Esophagus squamous epithelium (tissue), 5 donors: ENCODE data around the gene CSPG5. TPM values are rescaled to one million over a fixed set of nuclear protein-coding genes. Genes with fewer than 3 reads are reported as not detected.

Experiments used
- DNase-seq: peaks from one replicate; lab custom pipeline; 2025; lab: John Stamatoyannopoulos, UW
- H3K27ac ChIP-seq, 4 donors: fragments of 200-600 bp; sonication (generic); one replicate each; pipeline ENCODE4 v1.5.1; 2016 to 2019; ENCODE audit warnings: mild to moderate bottlenecking in 1 of 4
- H3K27me3 ChIP-seq, 4 donors: fragments of 200-600 bp; sonication (generic); 1 replicate in 3 of 4; 2 replicates in 1 of 4; pipeline versions ENCODE4 v1.5.1 to v1.6.0; 2017 to 2021; ENCODE audit warnings: antibody characterized with exemption in 1 of 4
- H3K36me3 ChIP-seq, 3 donors: fragments of 200-600 bp; sonication (generic); one replicate each; pipeline ENCODE4 v1.5.1; 2016 to 2019
- H3K4me1 ChIP-seq, 3 donors: fragments of 200-600 bp; sonication (generic); one replicate each; pipeline ENCODE4 v1.5.1; 2017 to 2019
- H3K4me3 ChIP-seq, 4 donors: fragments of 200-600 bp; sonication (generic); 1 replicate in 3 of 4; 2 replicates in 1 of 4; pipeline ENCODE4 v1.5.1; 2016 to 2019; ENCODE audit warnings: mild to moderate bottlenecking in 2 of 4, moderate library complexity in 1 of 4
- H3K9me3 ChIP-seq, 3 donors: fragments of 200-600 bp; sonication (generic); one replicate each; pipeline ENCODE4 v1.5.1; 2016 to 2019
- CTCF ChIP-seq, 6 experiments: fragments of 450-650 bp in 4 of 6; fragments of 200-600 bp in 2 of 6; sonication (generic) in 2 of 6; IDR thresholded peaks; one replicate each; pipeline ENCODE4 v1.5.1; 2016 to 2019; ENCODE audit warnings: antibody characterized with exemption in 6 of 6, mild to moderate bottlenecking in 4 of 6, moderate library complexity in 4 of 6
- POLR2A ChIP-seq, 4 donors: fragments of 450-650 bp; IDR thresholded peaks; one replicate each; pipeline ENCODE4 v1.6.1; 2017; ENCODE audit warnings: antibody characterized with exemption in 4 of 4, mild to moderate bottlenecking in 4 of 4, moderate library complexity in 3 of 4
- WGBS, 2 donors: methylation state at CpG; one replicate each; pipeline ENCODE4 v1.1.5; 2018; 5-methylcytosine and 5-hydroxymethylcytosine counted together
- intact Hi-C: fragments of 100-400 bp; cut with DNase I; formaldehyde crosslinking; loops from one replicate; pipeline ENCODE4 v1.15.0; 2022
- total RNA-seq, 4 donors: library from RNA; depleted of rRNA; stranded (reverse); fragments of >200 nt; gene quantifications; one replicate each; pipeline ENCODE4 v1.1.0, GENCODE V29; 2016
- donor health status: DM: yes; HTN: yes; CAD: no.

CSPG5 gene
- under 1 TPM in 3 of 4 donors, not detected in 1; 0.19 to 0.32 (median 0.31) TPM for total RNA-seq

GRCh38 chr3:47578691-47579632 lies at the start of gene CSPG5:
Gene CSPG5, minus strand, starts transcription at chr3:47578865. Its CDS starts 172 bp downstream, at chr3:47578693.
- Histone ChIP-seq H3K4me3 (peak within 1 kb of the TSS; percentile 57 to 84 (median 68)), H3K4me1 (peaks cover 10 to 22% (median 11%) of the 10 kb centered on the region in 3 donors), H3K27ac (no peak within 1 kb of the TSS), H3K36me3 (no peaks in the 10 kb centered on the region), H3K27me3 (peaks cover 0 to 52% (median 1%) of the 10 kb centered on the region in 4 donors), H3K9me3 (no peaks in the 10 kb centered on the region)
- no peak for TF ChIP-seq CTCF (IDR thresholded peaks at IDR 0.05)
- TF ChIP-seq POLR2A (IDR thresholded peaks at IDR 0.05) = no peak
- intact Hi-C loops = no loop called here
- no peak for DNase-seq
- 11% methylated on average over 7 to 21 of the region's 121 CpGs for WGBS, 2 donors

- Histone ChIP-seq H3K4me1 (no peaks in the 10 kb centered on the region), H3K27me3 (no peaks in the 10 kb centered on the region), H3K36me3 (peaks cover 0 to 100% (median 0%) of the 10 kb centered on the region in 3 donors), H3K4me3 (no peak overlapping the region), H3K27ac (no peak overlapping the region), H3K9me3 (no peaks in the 10 kb centered on the region)
- WGBS, 2 donors = 83 to 93% methylated on average over 6 of the region's 6 CpGs
- no peak for DNase-seq
- TF ChIP-seq CTCF (IDR thresholded peaks at IDR 0.05) (no peak), POLR2A (IDR thresholded peaks at IDR 0.05) (no peak)
- intact Hi-C loops = no loop called here
Observed at GRCh38 chr3:47628426-47628825, 49.8 kb upstream of the CSPG5 start.

GRCh38 chr3:47622671-47623461 lies 44.2 kb upstream of the CSPG5 start:
- Histone ChIP-seq H3K27me3 (no peaks in the 10 kb centered on the region), H3K36me3 (peaks cover 7 to 100% (median 9%) of the 10 kb centered on the region in 3 donors), H3K27ac (no peak overlapping the region), H3K9me3 (no peaks in the 10 kb centered on the region), H3K4me1 (no peaks in the 10 kb centered on the region), H3K4me3 (no peak overlapping the region)
- WGBS, 2 donors = 70 to 92% methylated on average over 3 of the region's 3 CpGs
- intact Hi-C loops = no loop called here
- no peak for DNase-seq
- TF ChIP-seq POLR2A (IDR thresholded peaks at IDR 0.05) = no peak
- TF ChIP-seq CTCF (IDR thresholded peaks at IDR 0.05) = no peak

GRCh38 chr3:47617086-47618010 lies 38.7 kb upstream of the CSPG5 start:
- Histone ChIP-seq H3K36me3 (peaks cover 7 to 96% (median 9%) of the 10 kb centered on the region in 3 donors), H3K4me1 (peaks cover 0 to 11% (median under 1%) of the 10 kb centered on the region in 3 donors), H3K9me3 (no peaks in the 10 kb centered on the region), H3K27me3 (no peaks in the 10 kb centered on the region), H3K27ac (no peak overlapping the region), H3K4me3 (no peak overlapping the region)
- 60 to 66% methylated on average over 5 of the region's 5 CpGs for WGBS, 2 donors
- intact Hi-C loops = no loop called here
- TF ChIP-seq POLR2A (IDR thresholded peaks at IDR 0.05) (no peak), CTCF (IDR thresholded peaks at IDR 0.05) (no peak)
- DNase-seq = no peak
